ENCODE data around the gene MAMDC4. TPM values are rescaled to one million over a fixed set of nuclear protein-coding genes. Genes with fewer than 3 reads are reported as not detected.
A peak's percentile ranks its signal among the peaks of the same experiment; 100 is the strongest.

The MAMDC4 gene
- total RNA-seq, 4 donors from 2014 or later, result 1.0 to 2.2 (median 1.8) TPM

DNA sequence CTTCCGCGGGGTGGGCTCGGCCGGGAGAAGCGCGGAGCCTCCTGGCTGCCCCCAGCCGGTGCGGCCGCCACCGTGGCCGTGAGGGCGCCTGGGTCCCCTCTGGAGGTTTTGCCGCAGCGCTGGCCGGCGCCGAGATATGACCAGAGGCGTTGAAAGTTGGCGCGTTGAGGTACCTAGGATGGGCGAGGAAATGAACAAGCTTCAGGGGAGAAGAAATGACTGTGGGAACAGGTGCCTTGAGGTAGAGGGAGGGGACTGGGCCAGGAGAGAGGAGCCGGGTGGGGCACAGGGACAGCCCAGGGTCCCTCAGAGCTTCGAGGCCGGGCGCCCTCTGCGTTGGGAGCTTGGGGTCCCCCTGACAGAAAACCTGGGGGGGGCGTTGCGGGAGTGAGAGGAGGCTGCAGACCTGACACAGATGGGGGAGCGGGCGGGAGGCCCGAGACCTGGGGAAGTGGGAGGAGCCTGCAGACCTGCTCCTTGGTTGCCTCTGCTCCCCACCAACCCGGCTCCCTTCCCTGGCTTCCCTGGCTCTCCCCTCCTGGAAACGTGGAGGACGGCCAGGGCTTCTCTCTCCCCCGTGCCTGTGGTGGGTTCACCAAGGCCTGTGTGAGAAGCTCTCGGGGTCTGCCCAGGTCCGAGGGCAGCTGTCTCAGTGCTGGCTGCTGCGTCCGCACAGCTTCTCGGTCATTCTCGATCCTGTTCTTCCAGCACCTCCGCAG is 30.2 kb upstream of the MAMDC4 start:
- H3K27ac ChIP-seq, result peak overlapping the region in 2 of 4 donors; percentile 35 to 56
- no peak for ATAC-seq

DNA sequence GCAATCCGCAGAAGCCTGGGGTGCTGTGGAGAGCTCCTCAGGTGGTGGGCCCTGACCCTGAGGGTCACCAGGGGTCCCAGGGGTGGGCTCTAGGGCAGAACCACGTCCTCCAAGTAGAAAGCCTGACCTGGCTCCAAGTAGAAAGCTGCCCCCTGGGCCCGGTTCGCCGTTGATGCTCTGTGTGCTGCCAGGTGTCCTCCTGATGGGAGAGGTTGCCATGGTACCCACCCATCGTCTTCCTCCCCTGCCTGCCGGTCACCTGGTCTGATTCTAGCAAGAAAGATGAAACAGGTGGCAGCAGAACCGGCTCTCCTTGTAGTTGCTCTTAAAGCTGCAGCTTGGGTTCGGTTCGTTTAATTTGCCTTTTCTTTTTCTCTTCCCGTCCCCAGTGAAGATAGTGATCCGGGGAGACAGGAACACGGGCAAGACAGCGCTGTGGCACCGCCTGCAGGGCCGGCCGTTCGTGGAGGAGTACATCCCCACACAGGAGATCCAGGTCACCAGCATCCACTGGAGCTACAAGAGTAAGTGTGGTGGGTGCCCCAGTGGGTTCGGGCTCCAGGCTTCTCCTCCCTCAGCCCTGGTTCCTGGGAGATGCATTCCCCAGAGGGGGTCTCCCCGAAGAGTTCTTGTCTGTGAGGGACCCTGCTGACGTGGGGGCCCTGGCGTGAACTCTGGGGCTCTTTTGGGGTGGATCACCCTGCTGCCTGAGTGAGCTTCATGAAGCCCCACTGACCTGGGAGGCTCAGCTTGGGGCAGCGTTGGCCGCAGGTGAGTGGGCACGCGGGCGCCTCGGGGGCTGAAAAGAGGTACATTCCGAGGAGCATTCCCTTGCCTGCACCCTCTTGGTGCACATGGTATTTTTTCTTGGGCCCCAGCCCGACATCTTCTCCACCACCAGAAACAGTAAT is 28.8 kb upstream of the MAMDC4 start:
- TF ChIP-seq POLR2A (IDR thresholded peaks at IDR 0.05) (no peak), EP300 (IDR thresholded peaks at IDR 0.05) (no peak), POLR2AphosphoS5 (IDR thresholded peaks at IDR 0.05) (no peak)
- TF ChIP-seq, protein P1, sequence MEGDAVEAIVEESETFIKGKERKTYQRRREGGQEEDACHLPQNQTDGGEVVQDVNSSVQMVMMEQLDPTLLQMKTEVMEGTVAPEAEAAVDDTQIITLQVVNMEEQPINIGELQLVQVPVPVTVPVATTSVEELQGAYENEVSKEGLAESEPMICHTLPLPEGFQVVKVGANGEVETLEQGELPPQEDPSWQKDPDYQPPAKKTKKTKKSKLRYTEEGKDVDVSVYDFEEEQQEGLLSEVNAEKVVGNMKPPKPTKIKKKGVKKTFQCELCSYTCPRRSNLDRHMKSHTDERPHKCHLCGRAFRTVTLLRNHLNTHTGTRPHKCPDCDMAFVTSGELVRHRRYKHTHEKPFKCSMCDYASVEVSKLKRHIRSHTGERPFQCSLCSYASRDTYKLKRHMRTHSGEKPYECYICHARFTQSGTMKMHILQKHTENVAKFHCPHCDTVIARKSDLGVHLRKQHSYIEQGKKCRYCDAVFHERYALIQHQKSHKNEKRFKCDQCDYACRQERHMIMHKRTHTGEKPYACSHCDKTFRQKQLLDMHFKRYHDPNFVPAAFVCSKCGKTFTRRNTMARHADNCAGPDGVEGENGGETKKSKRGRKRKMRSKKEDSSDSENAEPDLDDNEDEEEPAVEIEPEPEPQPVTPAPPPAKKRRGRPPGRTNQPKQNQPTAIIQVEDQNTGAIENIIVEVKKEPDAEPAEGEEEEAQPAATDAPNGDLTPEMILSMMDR (IDR thresholded peaks at IDR 0.05), result no peak
- H3K9me3 ChIP-seq, result no peaks in the 10 kb centered on the region
- H3K27me3 ChIP-seq, result no peaks in the 10 kb centered on the region
- ATAC-seq, result no peak
- peaks cover 0 to 53% of the 10 kb centered on the region in 2 donors for H3K36me3 ChIP-seq
- no peak overlapping the region for H3K27ac ChIP-seq
- WGBS, 2 donors (ENCODE audit: low coverage in 1 of 2), result 82 to 83% methylated on average over 4 to 6 of the region's 30 CpGs
- H3K4me1 ChIP-seq, result peaks cover 0 to 22% (median 0%) of the 10 kb centered on the region in 3 donors
- H3K4me3 ChIP-seq, result no peak overlapping the region

More for the DNA sequence above, 30.2 kb upstream of the MAMDC4 start:
- TF ChIP-seq, protein P1 (IDR thresholded peaks at IDR 0.05), result no peak
- TF ChIP-seq POLR2A (IDR thresholded peaks at IDR 0.05), result no peak
- no peak for TF ChIP-seq POLR2AphosphoS5 (IDR thresholded peaks at IDR 0.05)
- H3K4me1 ChIP-seq, result peaks cover 0 to 22% (median 0%) of the 10 kb centered on the region in 3 donors
- H3K36me3 ChIP-seq, result peaks cover 0 to 46% of the 10 kb centered on the region in 2 donors
- WGBS, 2 donors (ENCODE audit: low coverage in 1 of 2), result 86 to 100% methylated on average over 1 to 4 of the region's 42 CpGs
- H3K9me3 ChIP-seq, result no peaks in the 10 kb centered on the region
- peak overlapping the region in 1 of 2 donors; percentile 51 for H3K4me3 ChIP-seq
- H3K27me3 ChIP-seq, result no peaks in the 10 kb centered on the region

DNA sequence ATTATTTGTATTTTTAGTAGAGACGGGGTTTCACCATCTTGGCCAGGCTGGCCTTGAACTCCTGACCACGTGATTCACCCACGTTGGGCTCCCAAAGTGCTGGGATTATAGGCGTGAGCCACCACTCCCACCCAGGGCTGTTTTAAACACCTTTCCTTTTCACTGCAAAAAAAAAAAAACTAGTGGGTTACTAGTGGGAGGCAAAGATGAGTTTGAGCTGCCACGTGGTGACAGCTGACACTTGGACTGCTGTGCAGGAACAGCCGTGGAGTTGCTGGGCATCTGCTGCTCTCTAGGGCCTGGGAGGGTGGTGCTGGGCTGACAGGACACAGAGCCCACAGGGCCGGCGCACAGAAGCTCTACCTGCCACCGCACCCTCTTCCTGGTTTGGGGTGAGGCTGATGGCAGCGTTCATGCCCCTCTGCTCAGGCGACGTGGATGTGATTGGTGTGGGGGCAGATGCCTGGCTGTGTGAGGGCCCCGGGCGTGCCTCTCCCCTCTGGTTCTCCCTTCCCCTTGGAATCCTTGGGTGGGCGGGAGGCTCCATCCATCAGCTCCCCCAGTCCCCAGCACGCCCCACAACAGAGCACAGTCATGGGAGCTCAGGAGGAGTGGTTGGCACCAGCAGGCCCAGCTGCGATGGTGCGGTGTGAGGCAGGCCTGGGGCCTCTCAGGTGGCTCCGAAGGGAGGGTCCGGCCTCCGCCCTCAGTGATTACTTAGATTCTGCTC is 27.5 kb upstream of the MAMDC4 start:
- no peak overlapping the region for H3K27ac ChIP-seq
- TF ChIP-seq EP300 (IDR thresholded peaks at IDR 0.05), result no peak
- TF ChIP-seq, protein P1 (IDR thresholded peaks at IDR 0.05), result no peak
- no peak for TF ChIP-seq POLR2AphosphoS5 (IDR thresholded peaks at IDR 0.05)
- no peak for TF ChIP-seq POLR2A (IDR thresholded peaks at IDR 0.05)
- peaks cover 0 to 66% of the 10 kb centered on the region in 2 donors for H3K36me3 ChIP-seq
- no peaks in the 10 kb centered on the region for H3K27me3 ChIP-seq
- no peak for ATAC-seq
- no peak overlapping the region for H3K4me3 ChIP-seq
- H3K9me3 ChIP-seq, result no peaks in the 10 kb centered on the region
- 60 to 80% methylated on average over 1 of the region's 21 CpGs for WGBS, 2 donors (ENCODE audit: low coverage in 1 of 2)
- peaks cover 0 to 22% (median 0%) of the 10 kb centered on the region in 3 donors for H3K4me1 ChIP-seq

DNA sequence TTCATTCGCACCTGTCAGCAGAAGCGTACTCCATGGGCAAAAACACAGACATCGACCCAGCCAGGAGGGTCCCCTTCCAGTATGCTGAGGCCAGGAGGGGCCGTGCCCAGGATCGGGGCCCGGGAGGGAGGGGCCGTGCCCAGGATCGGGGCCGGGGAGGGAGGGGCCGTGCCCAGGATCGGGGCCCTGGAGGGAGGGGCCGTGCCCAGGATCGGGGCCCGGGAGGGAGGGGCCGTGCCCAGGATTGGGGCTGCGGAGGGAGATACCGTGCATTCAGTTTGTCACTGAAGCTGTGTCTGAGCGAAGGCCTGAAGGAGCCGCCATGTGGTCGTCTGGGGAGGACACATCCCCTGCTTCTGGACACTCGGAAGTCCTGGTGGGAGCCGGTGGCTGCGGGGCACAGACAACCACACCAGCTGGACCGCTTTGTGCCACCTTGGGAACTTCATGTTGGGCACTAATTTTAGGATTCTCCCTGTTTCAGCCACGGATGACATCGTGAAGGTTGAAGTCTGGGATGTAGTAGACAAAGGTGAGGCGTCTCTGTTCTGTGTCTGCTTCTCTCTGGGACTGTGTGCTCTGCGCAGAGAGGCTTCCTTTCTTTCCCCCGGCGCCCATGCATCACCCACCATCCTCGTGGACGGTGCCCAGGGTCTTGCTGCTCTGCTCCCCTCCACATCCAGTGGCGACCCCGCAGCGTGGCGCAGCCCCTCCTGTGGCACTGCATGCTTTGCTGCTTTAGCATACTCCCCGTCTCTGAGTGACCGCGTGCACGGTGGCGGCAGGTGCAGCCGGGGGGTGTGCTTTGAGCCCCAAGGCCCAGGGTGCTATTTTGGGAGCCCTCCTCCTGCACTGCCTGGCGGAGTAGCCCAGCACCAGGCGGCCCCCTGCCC is 26.6 kb upstream of the MAMDC4 start:
- H3K4me3 ChIP-seq, result no peak overlapping the region
- no peaks in the 10 kb centered on the region for H3K27me3 ChIP-seq
- peaks cover 0 to 21% (median 0%) of the 10 kb centered on the region in 3 donors for H3K4me1 ChIP-seq
- peaks cover 0 to 75% of the 10 kb centered on the region in 2 donors for H3K36me3 ChIP-seq
- H3K9me3 ChIP-seq, result no peaks in the 10 kb centered on the region
- ATAC-seq, result no peak
- TF ChIP-seq, protein P1 (IDR thresholded peaks at IDR 0.05), result no peak
- TF ChIP-seq POLR2AphosphoS5 (IDR thresholded peaks at IDR 0.05) (no peak), POLR2A (IDR thresholded peaks at IDR 0.05) (no peak), EP300 (IDR thresholded peaks at IDR 0.05) (no peak)
- WGBS, 2 donors (ENCODE audit: low coverage in 1 of 2), result 86 to 95% methylated on average over 8 to 9 of the region's 44 CpGs
- no peak overlapping the region for H3K27ac ChIP-seq

Measured in gastroesophageal sphincter (tissue), 4 donors.